ENCODE measurements around the gene MMUT.
A peak's percentile ranks its signal among the peaks of the same experiment; 100 is the strongest.
"Not testable (repeated sequence)": the region's sequence is repeated elsewhere in the genome, so short reads cannot be mapped to it uniquely, and the experiment has no call there.

Gene MMUT

DNA sequence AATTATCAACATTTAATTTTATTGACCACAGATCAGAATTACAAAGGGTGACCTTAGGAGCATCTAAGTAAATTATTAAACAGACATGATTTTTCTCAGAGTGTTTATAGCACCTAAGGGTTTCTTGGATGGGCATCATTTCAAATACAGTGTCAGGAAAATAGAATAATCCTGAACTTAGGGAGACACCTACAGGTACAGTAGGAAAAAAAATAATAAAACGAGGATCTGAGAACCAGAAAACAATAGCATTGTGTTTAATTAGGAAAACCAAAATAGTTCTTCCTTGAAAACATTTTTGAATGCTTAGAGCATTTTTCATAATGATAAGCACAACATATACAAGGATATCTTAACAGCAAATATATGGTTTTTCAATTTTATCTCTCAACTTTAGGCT, 39.2 kb downstream of the MMUT start:
- no peak for DNase-seq (ENCODE audit: low read depth in 3 of 3)

DNA sequence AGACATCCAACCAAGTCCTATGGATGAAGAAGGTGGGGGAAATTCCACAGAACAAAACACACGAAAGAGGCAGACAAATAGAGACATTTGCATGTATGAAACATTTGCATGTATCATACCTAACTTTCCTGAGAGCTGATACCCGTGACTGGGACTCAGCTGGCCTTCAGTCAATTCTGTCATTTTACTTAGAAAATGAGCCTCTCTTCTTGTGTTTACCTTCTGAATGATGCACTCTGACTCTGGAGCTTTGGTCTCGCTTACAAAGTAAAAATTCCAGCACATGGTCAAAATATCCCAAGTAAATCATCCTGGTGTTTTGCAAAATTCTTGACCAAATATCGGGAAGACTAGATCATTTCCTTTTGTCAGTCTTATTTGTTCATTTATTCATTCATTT, 46.9 kb downstream of the MMUT start:
- DNase-seq (ENCODE audit: low read depth in 3 of 3): no peak

DNA sequence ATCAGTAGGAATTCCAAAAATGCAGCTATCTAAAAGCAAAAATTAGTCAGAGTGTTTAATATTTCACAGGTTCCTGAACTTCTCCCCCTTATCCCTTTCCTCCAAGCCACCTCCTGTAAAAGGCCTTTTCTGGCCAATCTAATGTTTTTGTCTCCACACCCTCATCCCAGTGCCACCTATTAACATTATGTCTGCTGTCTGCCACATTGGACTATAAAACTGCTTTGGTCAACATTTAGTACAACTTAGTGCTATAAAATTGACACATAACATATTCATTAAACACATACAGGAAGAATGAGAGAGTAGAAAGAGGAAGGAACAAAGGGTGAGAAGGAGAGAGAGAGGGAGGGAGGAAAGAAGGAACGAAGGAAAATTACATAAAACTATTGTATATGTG, 47.7 kb downstream of the MMUT start:
- DNase-seq (ENCODE audit: low read depth in 3 of 3): no peak

DNA sequence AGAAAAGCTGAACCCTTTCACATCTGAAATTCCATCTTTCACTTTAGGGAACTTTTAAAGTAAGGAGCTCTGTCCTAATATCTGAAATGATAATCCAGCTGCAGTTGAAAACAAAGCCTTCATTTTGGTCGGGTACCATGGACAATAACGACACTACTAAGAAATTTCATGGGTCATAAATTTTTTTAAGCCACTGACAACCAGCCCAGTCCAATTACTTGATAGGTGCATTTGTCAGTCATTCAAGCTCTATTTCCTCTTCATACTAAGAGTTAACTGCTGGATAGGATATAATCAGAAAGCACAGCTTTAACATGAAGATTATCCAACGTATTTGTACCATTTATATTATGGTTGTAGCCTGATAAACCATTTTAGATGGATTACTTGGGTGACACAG, 52.5 kb downstream of the MMUT start:
- DNase-seq (ENCODE audit: low read depth in 3 of 3): no peak

DNA sequence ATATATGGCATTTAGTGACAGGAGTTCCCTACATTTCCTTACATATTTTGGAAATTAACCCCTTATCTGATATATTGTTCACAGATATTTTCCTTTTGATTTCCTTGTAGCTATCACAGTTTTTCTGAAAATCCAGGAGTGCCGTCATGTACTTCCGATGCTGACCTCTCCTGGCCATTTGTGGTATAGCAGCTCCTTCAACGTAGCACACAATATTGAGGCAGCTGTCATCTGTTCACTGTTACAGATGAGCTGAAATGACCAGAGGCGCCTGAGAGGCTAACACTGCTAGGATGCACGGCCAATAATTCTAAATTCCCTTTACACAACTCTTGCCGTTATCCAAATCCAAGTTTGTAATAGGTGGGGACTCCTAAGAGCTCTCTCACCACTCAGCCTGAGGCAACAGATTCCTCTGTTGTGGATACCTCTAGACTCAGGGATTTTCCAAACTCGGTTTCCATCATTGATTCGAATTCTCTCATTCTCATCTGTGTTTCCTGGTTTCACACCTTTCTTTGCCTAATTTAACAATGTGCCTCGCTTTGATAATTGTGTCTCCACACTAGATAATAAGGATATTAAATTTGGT, 53.0 kb downstream of the MMUT start:
- DNase-seq (ENCODE audit: low read depth in 3 of 3): peak; percentile 6 to 33 (median 30)

DNA sequence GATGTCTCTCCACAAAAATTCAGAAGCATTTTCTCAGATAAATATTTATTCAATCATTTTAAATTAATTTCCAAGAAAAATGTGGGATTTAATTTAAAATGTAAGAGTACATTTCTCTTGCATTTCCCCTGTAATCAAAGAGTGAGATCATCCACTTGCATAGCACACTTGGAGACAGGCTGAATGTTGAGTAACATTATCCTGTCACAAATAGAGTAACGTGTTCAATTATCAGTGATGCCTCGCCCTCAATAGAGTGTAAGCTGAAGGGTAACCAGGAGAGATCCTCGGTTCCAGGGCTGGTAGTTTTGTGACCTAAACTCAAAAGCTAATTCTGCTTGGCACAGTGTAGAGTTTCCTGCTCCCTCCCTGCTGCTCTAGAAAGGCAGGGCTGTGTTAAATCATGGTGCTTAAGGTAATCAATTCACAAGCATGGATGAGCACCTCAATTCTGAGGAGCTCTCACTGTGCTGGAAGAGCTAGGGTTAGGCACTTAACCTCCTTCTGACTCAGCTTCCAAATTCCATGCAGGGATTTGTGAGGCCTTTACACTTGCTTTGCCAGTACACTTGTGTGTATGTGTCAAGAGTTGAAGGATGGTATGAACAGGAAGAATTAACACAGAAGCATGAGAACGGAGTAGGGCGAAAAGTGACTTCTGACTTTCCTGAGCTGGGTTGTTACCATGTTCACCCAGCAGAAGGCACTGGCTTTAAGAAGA, 56.6 kb downstream of the MMUT start:
- DNase-seq (ENCODE audit: low read depth in 3 of 3): no peak

DNA sequence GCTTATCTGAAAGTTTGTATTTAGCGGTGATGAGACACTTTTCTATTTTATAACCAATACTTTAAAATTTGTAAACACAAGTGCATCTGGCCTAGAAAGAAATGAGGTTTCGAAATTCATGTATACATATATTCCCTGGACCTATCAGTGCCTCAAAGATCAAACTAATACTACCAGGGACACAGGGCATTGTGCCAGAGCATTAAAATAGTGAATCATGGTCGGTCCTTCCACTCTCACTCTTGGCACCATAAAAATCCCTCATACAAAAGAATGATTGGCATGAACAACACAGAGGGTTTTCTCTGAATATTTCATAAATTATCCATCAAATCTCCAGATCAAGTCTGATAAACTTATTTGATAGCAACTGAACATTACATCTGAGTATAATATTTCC, 62.0 kb downstream of the MMUT start:
- DNase-seq (ENCODE audit: low read depth in 3 of 3): no peak

DNA sequence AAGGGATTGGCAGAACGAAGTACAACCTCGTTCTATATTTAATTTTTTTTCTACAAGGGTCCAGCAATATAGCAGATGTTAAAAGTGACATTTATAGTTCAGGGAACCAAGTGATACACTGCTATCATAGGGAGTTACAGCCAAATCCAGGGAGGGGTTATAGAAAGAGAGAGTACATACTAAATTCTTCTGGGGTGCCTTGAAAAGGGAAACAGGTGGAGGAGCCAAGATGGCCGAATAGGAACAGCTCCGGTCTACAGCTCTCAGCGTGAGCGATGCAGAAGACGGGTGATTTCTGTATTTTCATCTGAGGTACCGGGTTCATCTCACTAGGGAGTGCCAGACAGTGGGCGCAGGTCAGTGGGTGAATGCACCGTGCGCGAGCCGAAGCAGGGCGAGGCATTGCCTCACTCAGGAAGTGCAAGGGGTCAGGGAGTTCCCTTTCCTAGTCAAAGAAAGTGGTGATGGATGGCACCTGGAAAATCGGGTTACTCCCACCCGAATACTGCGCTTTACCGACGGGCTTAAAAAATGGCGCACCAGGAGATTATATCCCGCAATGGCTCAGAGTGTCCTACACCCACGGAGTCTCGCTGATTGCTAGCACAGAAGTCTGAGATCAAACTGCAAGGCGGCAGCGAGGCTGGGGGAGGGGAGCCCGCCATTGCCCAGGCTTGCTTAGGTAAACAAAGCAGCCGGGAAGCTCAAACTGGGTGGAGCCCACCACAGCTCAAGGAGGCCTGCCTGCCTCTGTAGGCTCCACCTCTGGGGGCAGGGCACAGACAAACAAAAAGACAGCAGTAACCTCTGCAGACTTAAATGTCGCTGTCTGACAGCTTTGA, 76.2 kb downstream of the MMUT start:
- not testable (repeated sequence) for DNase-seq (ENCODE audit: low read depth in 3 of 3)

DNA sequence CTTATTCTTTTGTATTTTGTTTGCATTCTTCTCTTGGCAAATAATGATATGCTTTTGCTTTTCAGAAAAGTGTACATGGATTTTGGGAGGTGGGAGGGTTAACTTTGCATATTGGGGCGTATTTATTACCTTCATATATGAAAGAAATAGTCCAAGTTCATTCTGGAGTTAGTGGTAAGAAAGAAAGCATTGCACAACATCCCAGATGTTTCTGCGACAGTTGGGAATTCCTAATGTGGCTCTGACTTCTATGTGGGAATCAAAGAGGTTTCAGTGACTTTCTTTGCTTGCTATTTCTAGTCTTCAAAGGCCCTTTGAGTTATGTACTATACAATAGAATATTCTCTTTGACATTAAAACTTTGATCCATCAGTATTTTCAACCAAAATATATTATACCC, 78.1 kb downstream of the MMUT start:
- no peak for DNase-seq (ENCODE audit: low read depth in 3 of 3)
